HG03442 (cell line): ENCODE results near the gene CDKN1C.

ENCODE experiments used
- ATAC-seq: cut with Tn5 transposase; IDR thresholded peaks from one replicate; pipeline ENCODE4 v1.9.1; 2021; ENCODE audit warnings: mild to moderate bottlenecking, moderate library complexity; ENCODE audit not compliant: unreplicated experiment

CDKN1C gene

GRCh38 chr11:2833716-2834502 lies 51.7 kb downstream of the CDKN1C start:
- no peak for ATAC-seq
